Stomach (tissue), 9 donors: ENCODE measurements around the gene SUZ12. TPM values are rescaled to one million over a fixed set of nuclear protein-coding genes. Genes with fewer than 3 reads are reported as not detected.

Experiments
- DNase-seq, 2 donors: peaks; one replicate each; pipeline versions ENCODE4 v3.0.0 to v3.0.0-alpha.2; 2013 to 2019
- H3K27ac ChIP-seq, 5 donors: fragments of 200-600 bp in 4 of 5; sonication (generic) in 4 of 5; one replicate each; pipeline ENCODE4 v1.5.1; 2013 to 2019; ENCODE audit warnings: mild to moderate bottlenecking in 1 of 5, moderate library complexity in 1 of 5
- H3K27me3 ChIP-seq, 3 donors: fragments of 200-600 bp; sonication (generic); one replicate each; pipeline ENCODE4 v1.5.1; 2017 to 2019; ENCODE audit warnings: mixed run types in 1 of 3
- H3K36me3 ChIP-seq, 4 donors: fragments of 200-600 bp; sonication (generic); 1 replicate in 3 of 4; 2 replicates in 1 of 4; pipeline ENCODE4 v1.5.1; 2016 to 2019
- H3K4me1 ChIP-seq, 4 donors: fragments of 200-600 bp; sonication (generic); one replicate each; pipeline ENCODE4 v1.5.1; 2016 to 2019
- H3K4me3 ChIP-seq, 4 donors: fragments of 200-600 bp; sonication (generic) in 3 of 4; one replicate each; pipeline ENCODE4 v1.5.1; 2016 to 2019; ENCODE audit warnings: mild to moderate bottlenecking in 1 of 4
- H3K9me3 ChIP-seq, 4 donors: fragments of 200-600 bp; sonication (generic); one replicate each; pipeline ENCODE4 v1.5.1; 2016 to 2019
- CTCF ChIP-seq, 7 experiments: fragments of 450-650 bp in 4 of 7; fragments of 200-600 bp in 3 of 7; sonication (generic) in 3 of 7; IDR thresholded peaks; one replicate each; pipeline ENCODE4 v1.5.1; 2016 to 2019; ENCODE audit warnings: antibody characterized with exemption in 7 of 7, control low read depth in 2 of 7, mild to moderate bottlenecking in 1 of 7
- EP300 ChIP-seq: sonication (generic); formaldehyde crosslinking; IDR thresholded peaks from one replicate; pipeline ENCODE4 v1.6.1; 2017; ENCODE audit warnings: antibody characterized with exemption
- POLR2A ChIP-seq, 4 donors: fragments of 450-650 bp; IDR thresholded peaks; one replicate each; pipeline ENCODE4 v1.6.1; 2016; ENCODE audit warnings: antibody characterized with exemption in 4 of 4, control low read depth in 2 of 4, mild to moderate bottlenecking in 1 of 4, moderate library complexity in 1 of 4
- POLR2AphosphoS5 ChIP-seq, 3 donors: sonication (generic); formaldehyde crosslinking; IDR thresholded peaks; one replicate each; pipeline ENCODE4 v1.6.1; 2016; ENCODE audit warnings: antibody characterized with exemption in 3 of 3
- WGBS, 5 donors: extraction: QIAGEN DNeasy Blood & Tissue Kit in 3 of 5; methylation state at CpG; one replicate each; pipeline versions ENCODE4 v1.1.5 to v1.1.7; 2013 to 2018; 5-methylcytosine and 5-hydroxymethylcytosine counted together
- intact Hi-C: fragments of 100-400 bp; cut with DNase I; formaldehyde crosslinking; loops from one replicate; pipeline ENCODE4 v1.15.1; 2023; ENCODE audit warnings: low total_unique reads
- polyA plus RNA-seq, 3 donors: library from polyadenylated mRNA; stranded (reverse); fragments of 200-250 nt; gene quantifications; one replicate each; pipeline ENCODE4 v1.2.3, GENCODE V29; 2013
- total RNA-seq, 5 donors: library from RNA; depleted of rRNA; stranded (reverse); fragments of >200 nt; gene quantifications; one replicate each; pipeline versions ENCODE4 v1.1.0 to v1.2.3, GENCODE V29; 2014 to 2016
- donor health status: healthy with polysubstance abuse.
- donor health status: Bipolar disorder and iron deficiency.
- donor health status: healthy.

Gene SUZ12
- total and polyA plus RNA-seq, 8 donors, result 5.5 to 53.7 (median 11.1) TPM

GRCh38 chr17:31997005-31997404, 60.2 kb downstream of the SUZ12 start:
- H3K4me3 ChIP-seq, result no peak overlapping the region
- no peaks in the 10 kb centered on the region for H3K27me3 ChIP-seq
- no peaks in the 10 kb centered on the region for H3K9me3 ChIP-seq
- TF ChIP-seq EP300 (no peak), CTCF (IDR thresholded peaks at IDR 0.05) (no peak), POLR2A (IDR thresholded peaks at IDR 0.05) (no peak), POLR2AphosphoS5 (IDR thresholded peaks at IDR 0.05) (no peak)
- H3K4me1 ChIP-seq, result no peaks in the 10 kb centered on the region
- intact Hi-C loops, result no loop called here
- WGBS, 5 donors, result 91 to 96% (median 94%) methylated on average over 6 of the region's 6 CpGs
- no peak for DNase-seq
- H3K27ac ChIP-seq, result no peak overlapping the region
- peaks cover 42 to 86% (median 84%) of the 10 kb centered on the region in 4 donors for H3K36me3 ChIP-seq

GRCh38 chr17:32006957-32007462, 70.2 kb downstream of the SUZ12 start, which contains the start of gene LRRC37B:
LRRC37B (plus strand) TSS chr17:32007383; CDS start chr17:32021393, 14,010 bp downstream.
- peak within 1 kb of the TSS; percentile 74 to 97 (median 90) for H3K4me3 ChIP-seq
- no peaks in the 10 kb centered on the region for H3K36me3 ChIP-seq
- WGBS, 5 donors, result 0 to 2% (median 1%) methylated on average over 23 to 50 of the region's 51 CpGs
- peak; percentile 91 to 95 for DNase-seq
- peaks cover 7 to 41% (median 24%) of the 10 kb centered on the region in 4 donors for H3K4me1 ChIP-seq
- TF ChIP-seq POLR2AphosphoS5 (IDR thresholded peaks at IDR 0.05), result peak; percentile 62 to 85 (median 83)
- TF ChIP-seq EP300, result no peak
- peak in 6 of 7 experiments; percentile 49 to 98 (median 90) for TF ChIP-seq CTCF (IDR thresholded peaks at IDR 0.05)
- TF ChIP-seq POLR2A (IDR thresholded peaks at IDR 0.05), result no peak
- no peaks in the 10 kb centered on the region for H3K9me3 ChIP-seq
- intact Hi-C loops, result no loop called here
- no peaks in the 10 kb centered on the region for H3K27me3 ChIP-seq
- peak within 1 kb of the TSS; percentile 76 to 95 (median 88) for H3K27ac ChIP-seq

GRCh38 chr17:32007463-32008298, 70.9 kb downstream of the SUZ12 start:
- intact Hi-C loops, result no loop called here
- 0 to 1% (median 0%) methylated on average over 15 to 80 of the region's 80 CpGs for WGBS, 5 donors
- H3K4me3 ChIP-seq, result peak overlapping the region; percentile 74 to 97 (median 90)
- H3K9me3 ChIP-seq, result no peaks in the 10 kb centered on the region
- H3K27ac ChIP-seq, result peak overlapping the region; percentile 76 to 95 (median 88)
- DNase-seq, result peak in 1 of 2 donors; percentile 76
- peaks cover 7 to 44% (median 27%) of the 10 kb centered on the region in 4 donors for H3K4me1 ChIP-seq
- no peak for TF ChIP-seq EP300
- TF ChIP-seq CTCF (IDR thresholded peaks at IDR 0.05), result peak in 1 of 7 experiments; percentile 13
- TF ChIP-seq POLR2A (IDR thresholded peaks at IDR 0.05), result no peak
- H3K27me3 ChIP-seq, result no peaks in the 10 kb centered on the region
- no peaks in the 10 kb centered on the region for H3K36me3 ChIP-seq

- TF ChIP-seq POLR2A (IDR thresholded peaks at IDR 0.05) (no peak), EP300 (no peak), CTCF (IDR thresholded peaks at IDR 0.05) (no peak), POLR2AphosphoS5 (IDR thresholded peaks at IDR 0.05) (no peak)
- intact Hi-C loops, result no loop called here
- DNase-seq, result no peak
- Histone ChIP-seq H3K36me3 (no peaks in the 10 kb centered on the region), H3K27ac (no peak overlapping the region), H3K9me3 (no peaks in the 10 kb centered on the region), H3K4me1 (peaks cover 7 to 47% (median 29%) of the 10 kb centered on the region in 4 donors), H3K4me3 (peak overlapping the region; percentile 74 to 97 (median 90)), H3K27me3 (no peaks in the 10 kb centered on the region)
- WGBS, 5 donors, result 87 to 98% (median 96%) methylated on average over 2 of the region's 2 CpGs
Observed at GRCh38 chr17:32009262-32009542, 72.4 kb downstream of the SUZ12 start.
